ENCODE measurements around the gene GRID1. TPM values are rescaled to one million over a fixed set of nuclear protein-coding genes. Genes with fewer than 3 reads are reported as not detected.

The GRID1 gene
- total and polyA plus RNA-seq, 8 donors, result 0.31 to 8.5 (median 1.0) TPM; not detected in 1

DNA sequence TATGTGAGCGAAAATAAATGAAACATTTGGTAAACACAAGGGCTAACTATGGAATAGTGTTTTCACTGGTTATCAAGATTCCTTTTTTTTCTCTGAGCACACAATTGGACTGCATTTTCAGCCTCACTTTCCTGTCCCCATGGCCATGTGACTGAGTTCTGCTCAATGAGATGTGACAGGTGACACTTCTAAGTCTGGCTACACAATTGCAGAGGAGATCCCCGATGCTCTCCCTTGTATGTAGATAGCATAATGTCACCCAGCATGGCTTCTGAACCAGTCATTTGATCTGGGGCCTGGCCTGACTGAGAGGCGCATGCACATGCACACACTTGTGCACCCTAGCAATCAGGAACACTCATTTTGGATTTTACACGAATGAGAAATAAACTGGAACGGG, 581.8 kb downstream of the GRID1 start:
- Histone ChIP-seq H3K9me3 (no peaks in the 10 kb centered on the region), H3K4me3 (no peak overlapping the region), H3K36me3 (no peaks in the 10 kb centered on the region), H3K27ac (no peak overlapping the region), H3K27me3 (no peaks in the 10 kb centered on the region), H3K4me1 (no peaks in the 10 kb centered on the region)
- TF ChIP-seq POLR2AphosphoS5 (IDR thresholded peaks at IDR 0.05) (no peak), EP300 (IDR thresholded peaks at IDR 0.05) (no peak), POLR2A (IDR thresholded peaks at IDR 0.05) (no peak)
- TF ChIP-seq, protein P1, sequence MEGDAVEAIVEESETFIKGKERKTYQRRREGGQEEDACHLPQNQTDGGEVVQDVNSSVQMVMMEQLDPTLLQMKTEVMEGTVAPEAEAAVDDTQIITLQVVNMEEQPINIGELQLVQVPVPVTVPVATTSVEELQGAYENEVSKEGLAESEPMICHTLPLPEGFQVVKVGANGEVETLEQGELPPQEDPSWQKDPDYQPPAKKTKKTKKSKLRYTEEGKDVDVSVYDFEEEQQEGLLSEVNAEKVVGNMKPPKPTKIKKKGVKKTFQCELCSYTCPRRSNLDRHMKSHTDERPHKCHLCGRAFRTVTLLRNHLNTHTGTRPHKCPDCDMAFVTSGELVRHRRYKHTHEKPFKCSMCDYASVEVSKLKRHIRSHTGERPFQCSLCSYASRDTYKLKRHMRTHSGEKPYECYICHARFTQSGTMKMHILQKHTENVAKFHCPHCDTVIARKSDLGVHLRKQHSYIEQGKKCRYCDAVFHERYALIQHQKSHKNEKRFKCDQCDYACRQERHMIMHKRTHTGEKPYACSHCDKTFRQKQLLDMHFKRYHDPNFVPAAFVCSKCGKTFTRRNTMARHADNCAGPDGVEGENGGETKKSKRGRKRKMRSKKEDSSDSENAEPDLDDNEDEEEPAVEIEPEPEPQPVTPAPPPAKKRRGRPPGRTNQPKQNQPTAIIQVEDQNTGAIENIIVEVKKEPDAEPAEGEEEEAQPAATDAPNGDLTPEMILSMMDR (IDR thresholded peaks at IDR 0.05), result no peak
- WGBS, 5 donors, result 53 to 73% (median 65%) methylated on average over 5 of the region's 5 CpGs
- intact Hi-C loops (cut with DNase I; ENCODE audit: low total_unique reads), result no loop called here
- DNase-seq, result no peak

DNA sequence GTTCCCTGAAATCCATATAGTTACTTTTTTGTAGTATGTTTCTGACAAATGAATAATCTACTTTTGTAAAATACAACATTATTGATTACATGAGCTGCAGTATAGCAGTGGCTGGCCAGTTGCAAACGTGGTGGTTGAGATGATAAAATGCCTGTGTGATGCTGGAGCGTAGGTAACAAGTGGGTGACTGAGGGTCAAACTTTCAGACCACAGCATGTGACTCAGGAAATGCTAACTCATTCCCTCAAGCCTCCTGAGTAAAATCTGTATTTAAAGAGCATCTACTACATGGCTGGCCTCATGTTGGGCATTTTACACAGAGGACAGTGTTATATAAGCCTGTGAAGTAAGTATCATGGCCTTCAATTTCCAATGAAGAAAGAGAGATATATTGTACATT, 585.2 kb downstream of the GRID1 start:
- intact Hi-C loops (cut with DNase I; ENCODE audit: low total_unique reads), result no loop called here
- no peak overlapping the region for H3K4me3 ChIP-seq
- DNase-seq, result no peak
- H3K36me3 ChIP-seq, result no peaks in the 10 kb centered on the region
- H3K9me3 ChIP-seq, result no peaks in the 10 kb centered on the region
- no peak overlapping the region for H3K27ac ChIP-seq
- TF ChIP-seq, protein P1 (IDR thresholded peaks at IDR 0.05), result no peak
- TF ChIP-seq EP300 (IDR thresholded peaks at IDR 0.05) (no peak), POLR2AphosphoS5 (IDR thresholded peaks at IDR 0.05) (no peak), POLR2A (IDR thresholded peaks at IDR 0.05) (no peak)
- no peaks in the 10 kb centered on the region for H3K27me3 ChIP-seq
- peaks cover 0 to 5% (median 0%) of the 10 kb centered on the region in 4 donors for H3K4me1 ChIP-seq
- WGBS, 5 donors, result 50 to 73% (median 58%) methylated on average over 2 of the region's 2 CpGs

DNA sequence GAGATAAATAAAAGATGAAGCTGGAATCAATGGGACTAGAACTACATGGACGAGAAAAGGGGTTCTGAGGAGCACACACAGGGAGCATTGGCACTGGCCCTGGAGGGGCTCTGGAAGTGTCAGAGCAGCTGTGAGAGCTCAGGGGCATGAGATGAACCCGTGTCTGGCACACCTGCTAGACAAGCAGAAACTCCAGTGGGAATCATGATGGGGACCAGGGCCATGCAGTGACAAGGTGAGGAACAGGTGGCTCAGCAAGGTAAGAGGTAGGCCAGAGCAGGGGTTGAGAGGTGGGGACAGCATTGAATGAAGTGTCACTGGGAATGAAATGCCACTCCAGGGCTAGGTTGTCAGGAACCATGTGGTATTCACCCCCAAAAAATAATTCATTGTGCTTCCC, 588.5 kb downstream of the GRID1 start:
- Histone ChIP-seq H3K4me1 (peaks cover 0 to 5% (median 0%) of the 10 kb centered on the region in 4 donors), H3K36me3 (no peaks in the 10 kb centered on the region), H3K9me3 (no peaks in the 10 kb centered on the region), H3K27ac (no peak overlapping the region), H3K27me3 (no peaks in the 10 kb centered on the region), H3K4me3 (no peak overlapping the region)
- no peak for TF ChIP-seq POLR2AphosphoS5 (IDR thresholded peaks at IDR 0.05)
- DNase-seq, result no peak
- WGBS, 5 donors, result 46 to 73% (median 65%) methylated on average over 2 of the region's 2 CpGs
- intact Hi-C loops (cut with DNase I; ENCODE audit: low total_unique reads), result no loop called here

DNA sequence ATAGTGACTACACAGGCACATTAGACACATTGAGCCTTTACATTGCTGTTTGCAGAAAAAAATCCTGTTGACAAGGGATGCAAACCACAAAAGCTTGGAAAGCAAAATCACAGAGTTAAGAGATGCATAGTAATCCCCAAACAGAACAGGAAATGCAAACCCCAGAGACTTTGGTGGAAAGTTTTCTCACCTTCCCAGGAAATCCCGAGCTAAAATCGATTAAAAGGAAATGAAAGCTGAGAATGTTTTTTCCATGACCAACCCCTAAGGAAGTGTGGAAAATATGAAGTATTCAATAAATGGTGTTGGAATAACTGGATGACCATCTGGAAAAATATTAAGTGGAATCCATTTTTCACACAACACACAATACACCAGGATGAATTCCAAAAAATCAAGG, 598.7 kb downstream of the GRID1 start:
- peaks cover 0 to 12% (median 9%) of the 10 kb centered on the region in 4 donors for H3K9me3 ChIP-seq
- WGBS, 5 donors, result 54 to 75% (median 71%) methylated on average over 2 of the region's 2 CpGs
- H3K27ac ChIP-seq, result no peak overlapping the region
- H3K27me3 ChIP-seq, result no peaks in the 10 kb centered on the region
- no peaks in the 10 kb centered on the region for H3K4me1 ChIP-seq
- TF ChIP-seq, protein P1 (IDR thresholded peaks at IDR 0.05), result no peak
- TF ChIP-seq POLR2A (IDR thresholded peaks at IDR 0.05) (no peak), POLR2AphosphoS5 (IDR thresholded peaks at IDR 0.05) (no peak), EP300 (IDR thresholded peaks at IDR 0.05) (no peak)
- no peak overlapping the region for H3K4me3 ChIP-seq
- no peaks in the 10 kb centered on the region for H3K36me3 ChIP-seq
- intact Hi-C loops (cut with DNase I; ENCODE audit: low total_unique reads), result no loop called here
- no peak for DNase-seq

DNA sequence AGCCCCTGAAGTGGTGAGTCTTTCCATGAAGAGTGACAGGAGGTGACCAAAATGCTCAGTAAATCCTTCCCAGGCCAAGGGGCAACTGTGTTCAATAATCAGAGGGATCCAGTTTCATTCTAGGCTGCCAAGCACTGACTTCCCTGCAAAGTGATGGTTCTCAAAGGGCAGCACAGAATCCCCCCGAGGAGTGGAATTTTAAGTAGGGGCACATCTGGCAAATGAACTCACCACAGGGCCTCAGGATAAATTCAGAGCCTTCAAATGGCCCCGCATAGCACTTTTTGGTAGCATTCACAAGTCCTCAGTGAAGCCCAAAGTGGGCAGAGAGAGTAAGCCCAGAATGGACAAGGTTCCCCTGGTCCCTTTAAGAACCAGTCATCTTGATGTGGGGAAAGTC, 602.5 kb downstream of the GRID1 start:
- intact Hi-C loops (cut with DNase I; ENCODE audit: low total_unique reads), result no loop called here
- Histone ChIP-seq H3K4me3 (no peak overlapping the region), H3K36me3 (no peaks in the 10 kb centered on the region), H3K27ac (no peak overlapping the region), H3K9me3 (peaks cover 0 to 3% (median 2%) of the 10 kb centered on the region in 4 donors), H3K27me3 (no peaks in the 10 kb centered on the region), H3K4me1 (no peaks in the 10 kb centered on the region)
- no peak for DNase-seq
- 45 to 64% (median 55%) methylated on average over 2 of the region's 2 CpGs for WGBS, 5 donors
- TF ChIP-seq EP300 (IDR thresholded peaks at IDR 0.05), result no peak
